Left lung (tissue), 10 donors: ENCODE results near the gene FMNL2. TPM values are rescaled to one million over a fixed set of nuclear protein-coding genes. Genes with fewer than 3 reads are reported as not detected.

Experiments
- ATAC-seq: fragments of 200-7000 bp; cut with Tn5 transposase; one replicate; pipeline ENCODE4 v1.9.1; 2020; ENCODE audit warnings: moderate library complexity
- DNase-seq, 4 donors: peaks; one replicate each; pipeline ENCODE4 v3.0.0-alpha.2; 2013 to 2020
- H3K27ac ChIP-seq, 2 donors: fragments of 200-600 bp; sonication (generic) in 1 of 2; one replicate each; pipeline versions ENCODE4 v1.5.0 to v1.8.0; 2020 to 2021
- H3K27me3 ChIP-seq, 2 donors: fragments of 200-600 bp; sonication (generic) in 1 of 2; one replicate each; pipeline versions ENCODE4 v1.5.0 to v1.8.0; 2020 to 2021
- H3K36me3 ChIP-seq, 2 donors: fragments of 200-600 bp; sonication (generic) in 1 of 2; one replicate each; pipeline versions ENCODE4 v1.5.0 to v1.8.0; 2020 to 2021
- H3K4me1 ChIP-seq, 2 donors: fragments of 200-600 bp; one replicate each; pipeline ENCODE4 v1.8.0; 2021
- H3K4me3 ChIP-seq, 2 donors: fragments of 200-600 bp; sonication (generic) in 1 of 2; one replicate each; pipeline versions ENCODE4 v1.5.0 to v1.8.0; 2020 to 2021; ENCODE audit warnings: mild to moderate bottlenecking in 1 of 2
- H3K9me3 ChIP-seq, 2 donors: fragments of 200-600 bp; sonication (generic) in 1 of 2; one replicate each; pipeline versions ENCODE4 v1.5.0 to v1.8.0; 2020 to 2021
- intact Hi-C, 2 donors: fragments of 100-400 bp; cut with DNase I; formaldehyde crosslinking; loops; one replicate each; pipeline versions ENCODE4 v1.11.2 to v1.14.2; 2022
- polyA plus RNA-seq, 6 donors: library from polyadenylated mRNA; unstranded; fragments of 120-200 nt; gene quantifications; one replicate each; pipeline ENCODE4 v1.2.1, GENCODE V29; 2013; ENCODE audit not compliant: insufficient read length in 6 of 6
- total RNA-seq, 2 donors: library from RNA; stranded (reverse); fragmentation: NEBNext Ultra II Directional; extraction: Animal tissue kit (Norgen Biotek cat#: 25700); gene quantifications; one replicate each; pipeline ENCODE4 v1.2.1, GENCODE V29; 2021
- TF ChIP-seq, protein P1 (sequence below), 2 donors: fragments of 200-600 bp; sonication (generic) in 1 of 2; IDR thresholded peaks; one replicate each; pipeline versions ENCODE4 v1.5.0 to v1.8.0; 2021; ENCODE audit warnings: antibody characterized with exemption in 2 of 2
- donor health status: DM: no; HTN: yes; CAD: no.
- donor health status: DM: no; HTN: no; CAD: no.

FMNL2 gene
- total and polyA plus RNA-seq, 8 donors, result 36.3 to 90.0 (median 77.7) TPM

DNA sequence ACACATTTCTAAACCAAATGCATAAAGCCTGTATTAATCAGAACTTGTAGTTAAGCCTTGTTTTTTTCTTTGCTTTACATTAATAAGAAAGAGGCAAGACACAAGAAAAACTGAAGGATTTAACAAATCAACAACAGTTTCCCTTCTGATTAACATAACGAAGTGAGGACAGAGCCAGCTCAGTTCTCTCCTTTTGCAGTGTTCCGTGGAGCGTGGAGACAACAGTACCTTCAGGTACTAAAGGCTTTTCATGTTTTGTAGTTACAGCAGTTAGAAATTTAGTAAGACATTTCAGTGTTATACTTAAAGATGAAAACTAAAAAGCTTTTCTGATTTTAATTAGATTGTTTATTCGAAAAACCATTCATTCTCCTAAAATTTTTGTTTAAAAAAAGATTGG, 115.2 kb downstream of the FMNL2 start:
- ATAC-seq (no peak), DNase-seq (no peak)
- TF ChIP-seq, protein P1, sequence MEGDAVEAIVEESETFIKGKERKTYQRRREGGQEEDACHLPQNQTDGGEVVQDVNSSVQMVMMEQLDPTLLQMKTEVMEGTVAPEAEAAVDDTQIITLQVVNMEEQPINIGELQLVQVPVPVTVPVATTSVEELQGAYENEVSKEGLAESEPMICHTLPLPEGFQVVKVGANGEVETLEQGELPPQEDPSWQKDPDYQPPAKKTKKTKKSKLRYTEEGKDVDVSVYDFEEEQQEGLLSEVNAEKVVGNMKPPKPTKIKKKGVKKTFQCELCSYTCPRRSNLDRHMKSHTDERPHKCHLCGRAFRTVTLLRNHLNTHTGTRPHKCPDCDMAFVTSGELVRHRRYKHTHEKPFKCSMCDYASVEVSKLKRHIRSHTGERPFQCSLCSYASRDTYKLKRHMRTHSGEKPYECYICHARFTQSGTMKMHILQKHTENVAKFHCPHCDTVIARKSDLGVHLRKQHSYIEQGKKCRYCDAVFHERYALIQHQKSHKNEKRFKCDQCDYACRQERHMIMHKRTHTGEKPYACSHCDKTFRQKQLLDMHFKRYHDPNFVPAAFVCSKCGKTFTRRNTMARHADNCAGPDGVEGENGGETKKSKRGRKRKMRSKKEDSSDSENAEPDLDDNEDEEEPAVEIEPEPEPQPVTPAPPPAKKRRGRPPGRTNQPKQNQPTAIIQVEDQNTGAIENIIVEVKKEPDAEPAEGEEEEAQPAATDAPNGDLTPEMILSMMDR (IDR thresholded peaks at IDR 0.05), result no peak
- Histone ChIP-seq H3K9me3 (no peaks in the 10 kb centered on the region), H3K4me3 (no peak overlapping the region), H3K27ac (no peak overlapping the region), H3K4me1 (peaks cover 0 to 6% of the 10 kb centered on the region in 2 donors), H3K27me3 (no peaks in the 10 kb centered on the region), H3K36me3 (no peaks in the 10 kb centered on the region)
- intact Hi-C loops, result no loop called here

DNA sequence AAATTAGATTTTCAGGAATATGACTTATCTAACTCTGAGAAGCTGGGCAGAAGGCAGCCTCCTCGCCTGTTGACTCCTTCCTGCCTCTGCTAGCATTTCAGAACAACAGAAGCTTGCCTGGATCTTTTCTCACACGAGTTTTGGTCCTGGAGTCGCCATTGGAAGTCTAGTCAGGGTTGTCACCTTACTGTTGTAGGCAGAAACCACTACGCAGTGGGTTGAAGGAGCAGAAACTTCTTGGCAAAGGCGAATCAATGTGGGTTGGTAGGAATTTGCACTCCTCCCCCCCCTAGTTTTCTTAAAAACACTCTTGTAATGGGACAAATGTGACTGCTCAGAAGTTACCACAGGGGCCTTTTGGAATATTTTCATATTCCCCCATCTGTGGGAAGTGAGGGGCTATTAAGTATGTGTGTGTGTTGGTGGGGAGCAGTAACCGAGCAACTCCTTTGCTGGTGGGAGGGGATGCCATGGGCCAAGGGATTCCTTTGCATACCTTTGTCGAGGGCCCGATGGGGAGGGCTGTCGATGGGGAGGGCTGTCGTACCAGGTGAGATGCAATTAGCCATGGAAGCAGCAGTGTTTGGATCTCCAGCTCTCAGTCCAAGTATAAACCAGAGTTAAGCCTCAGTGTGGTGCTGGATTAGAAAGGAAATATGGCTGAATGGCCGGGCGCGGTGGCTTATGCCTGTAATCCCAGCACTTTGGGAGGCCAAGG, 117.4 kb downstream of the FMNL2 start:
- TF ChIP-seq, protein P1 (IDR thresholded peaks at IDR 0.05), result no peak
- intact Hi-C loops, result no loop called here
- H3K4me3 ChIP-seq, result no peak overlapping the region
- H3K9me3 ChIP-seq, result no peaks in the 10 kb centered on the region
- no peak for ATAC-seq
- no peaks in the 10 kb centered on the region for H3K27me3 ChIP-seq
- H3K36me3 ChIP-seq, result no peaks in the 10 kb centered on the region
- DNase-seq, result no peak
- no peak overlapping the region for H3K27ac ChIP-seq
- no peaks in the 10 kb centered on the region for H3K4me1 ChIP-seq

DNA sequence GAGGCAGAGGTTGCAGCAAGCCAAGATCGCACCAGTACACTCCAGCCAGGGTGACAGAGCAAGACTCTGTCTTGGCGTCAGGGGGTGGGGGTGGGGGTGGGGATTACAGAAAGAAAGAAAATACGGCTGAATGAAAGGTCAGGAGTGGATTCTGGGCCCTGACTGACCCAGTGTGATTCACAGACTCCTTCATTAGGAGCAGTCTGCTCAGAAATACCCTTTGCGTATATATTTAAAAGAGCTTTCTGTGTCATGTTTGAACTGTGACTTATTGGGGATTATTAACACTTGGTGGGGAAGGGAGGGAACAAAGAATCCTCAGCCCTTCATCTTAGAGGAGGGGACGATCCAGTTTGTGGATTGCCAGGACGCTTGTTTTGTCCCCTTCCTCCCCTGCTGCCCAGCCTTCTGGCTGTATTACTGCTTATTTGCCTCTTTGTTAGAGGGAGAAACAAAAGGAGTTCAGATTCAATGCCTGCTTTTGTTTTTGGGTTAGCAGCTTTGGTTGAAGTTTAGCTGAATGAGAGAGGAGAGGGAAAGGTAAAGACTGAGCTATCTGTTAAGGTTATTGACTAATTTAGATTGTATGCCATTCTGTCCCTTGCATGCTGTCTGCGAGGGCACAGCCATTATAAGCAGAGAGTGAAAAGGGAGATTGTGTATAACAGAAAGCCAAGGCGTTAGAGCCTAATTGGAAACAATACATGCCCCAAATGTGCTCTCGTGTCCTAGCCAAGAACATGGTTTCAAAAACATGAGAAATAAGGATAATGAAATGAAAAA, 118.3 kb downstream of the FMNL2 start:
- H3K4me1 ChIP-seq, result no peaks in the 10 kb centered on the region
- H3K9me3 ChIP-seq, result no peaks in the 10 kb centered on the region
- TF ChIP-seq, protein P1 (IDR thresholded peaks at IDR 0.05), result no peak
- no peak overlapping the region for H3K4me3 ChIP-seq
- no peak overlapping the region for H3K27ac ChIP-seq
- DNase-seq, result no peak
- no peaks in the 10 kb centered on the region for H3K27me3 ChIP-seq
- no peaks in the 10 kb centered on the region for H3K36me3 ChIP-seq
- intact Hi-C loops, result no loop called here
- no peak for ATAC-seq

DNA sequence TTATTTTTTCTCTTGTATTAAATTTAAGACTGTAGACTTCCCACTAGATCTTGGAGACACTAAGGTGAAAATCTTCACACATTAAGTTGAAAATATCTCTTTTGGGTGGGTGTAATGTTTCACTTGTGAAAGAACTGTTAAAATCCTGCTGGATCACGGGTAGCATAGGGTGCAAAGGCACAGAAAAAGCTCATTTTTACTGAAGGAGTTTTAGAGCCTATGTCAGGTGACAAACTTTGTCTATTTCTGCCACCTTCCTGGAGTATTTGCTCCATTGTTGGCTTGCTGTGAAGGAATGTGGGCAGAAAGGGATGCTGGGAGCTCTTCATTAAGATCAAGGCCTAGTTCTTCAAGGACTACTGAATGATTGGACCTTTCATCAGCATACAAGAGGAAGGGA, 119.4 kb downstream of the FMNL2 start:
- no peaks in the 10 kb centered on the region for H3K36me3 ChIP-seq
- H3K4me1 ChIP-seq, result no peaks in the 10 kb centered on the region
- H3K27ac ChIP-seq, result no peak overlapping the region
- no peaks in the 10 kb centered on the region for H3K9me3 ChIP-seq
- DNase-seq (no peak), ATAC-seq (peak; percentile 12)
- no peak overlapping the region for H3K4me3 ChIP-seq
- TF ChIP-seq, protein P1 (IDR thresholded peaks at IDR 0.05), result no peak
- no peaks in the 10 kb centered on the region for H3K27me3 ChIP-seq
- intact Hi-C loops, result no loop called here

DNA sequence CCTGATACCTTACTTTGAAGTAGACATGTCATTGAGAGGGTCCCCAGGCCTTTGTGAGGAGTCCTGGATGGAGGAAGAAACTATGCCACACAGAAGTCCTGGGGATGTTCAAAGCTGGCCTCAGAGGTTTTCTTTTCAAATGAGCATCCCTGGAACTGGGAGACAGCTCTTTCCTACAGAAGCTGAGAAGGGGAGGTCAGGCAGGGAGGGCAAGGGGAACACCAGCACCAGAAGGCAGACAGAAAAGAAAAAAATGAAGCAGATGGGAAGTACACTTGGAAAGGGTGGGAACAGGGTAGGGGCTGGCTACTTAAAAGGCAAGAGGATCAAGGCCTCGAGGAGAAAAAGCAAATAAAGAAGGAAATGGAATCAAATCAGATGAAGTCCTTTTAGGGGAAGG, 120.0 kb downstream of the FMNL2 start:
- no peaks in the 10 kb centered on the region for H3K9me3 ChIP-seq
- no peaks in the 10 kb centered on the region for H3K4me1 ChIP-seq
- TF ChIP-seq, protein P1 (IDR thresholded peaks at IDR 0.05), result no peak
- no peak overlapping the region for H3K27ac ChIP-seq
- intact Hi-C loops, result no loop called here
- DNase-seq, result no peak
- ATAC-seq, result no peak
- no peaks in the 10 kb centered on the region for H3K36me3 ChIP-seq
- no peaks in the 10 kb centered on the region for H3K27me3 ChIP-seq
- H3K4me3 ChIP-seq, result no peak overlapping the region
